Endothelial cell of umbilical vein (primary cell): ENCODE results near the gene PDGFRA. TPM values are rescaled to one million over a fixed set of nuclear protein-coding genes. Genes with fewer than 3 reads are reported as not detected.

ENCODE experiments used
- BruUV-seq: library from RNA; stranded (reverse); fragments of 400-500 nt; replicated peaks from 2 replicates; lab custom pipeline; 2021; lab: Mats Ljungman, UMichigan
- CTCF ChIA-PET: fragments of 300-600, 350-600 bp; sonication (Branson Sonifier 250); formaldehyde crosslinking; loops from one replicate; lab custom pipeline; 2021; ENCODE audit warnings: antibody characterized with exemption, inconsistent platforms; lab: Charles Lee
- POLR2A ChIA-PET: fragments of 300-600, 350-600 bp; sonication (Branson Sonifier 250); formaldehyde crosslinking; loops from one replicate; lab custom pipeline; 2021; ENCODE audit warnings: antibody characterized with exemption, inconsistent platforms; lab: Charles Lee
- DNase-seq: peaks from one replicate; pipeline ENCODE4 v3.0.0-alpha.2; 2011; ENCODE audit warnings: low read depth, low spot score
- FAIRE-seq: peaks from 2 replicates; lab custom pipeline; 2011; peaks lifted over from hg19 to GRCh38; lab: Jason Lieb, UNC
- H2AFZ ChIP-seq: 2 replicates; pipeline ENCODE4 v1.6.0; 2012; ENCODE audit warnings: low read depth, low read length, control low read depth, inconsistent platforms
- H3K27ac ChIP-seq: 2 replicates; pipeline ENCODE4 v1.5.1; 2011; ENCODE audit warnings: low read depth, mild to moderate bottlenecking, control low read depth, low read length, moderate library complexity; ENCODE audit not compliant: insufficient read depth
- H3K27me3 ChIP-seq, 2 experiments: 2 replicates each; pipeline versions ENCODE4 v1.6.0 to v1.6.1; 2011; ENCODE audit warnings: low read length in 2 of 2, mixed read lengths in 1 of 2; ENCODE audit not compliant: control insufficient read depth in 2 of 2, insufficient read depth in 2 of 2
- H3K36me3 ChIP-seq, 2 experiments: 2 replicates in 1 of 2; 3 replicates in 1 of 2; pipeline ENCODE4 v1.5.1; 2011; ENCODE audit warnings: low read length in 2 of 2, mild to moderate bottlenecking in 1 of 2, moderate library complexity in 1 of 2; ENCODE audit not compliant: control insufficient read depth in 2 of 2, insufficient read depth in 2 of 2; ENCODE audit errors: extremely low read depth in 1 of 2
- H3K4me1 ChIP-seq: 3 replicates; pipeline ENCODE4 v1.5.1; 2011; ENCODE audit warnings: mild to moderate bottlenecking, low read length; ENCODE audit not compliant: control insufficient read depth, insufficient read depth; ENCODE audit errors: extremely low read depth
- H3K4me2 ChIP-seq: 2 replicates; pipeline ENCODE4 v1.6.1; 2011; ENCODE audit warnings: low read length, control low read depth, mixed read lengths; ENCODE audit not compliant: insufficient read depth
- H3K4me3 ChIP-seq, 3 experiments: fragments of 200-600 bp in 1 of 3; sonication (generic), shearing (Covaris generic) in 1 of 3; replicated peaks in 1 of 3; 2 replicates each; pipeline ENCODE4 v1.5.1; 2011 to 2016; ENCODE audit warnings: control low read depth in 3 of 3, low read length in 3 of 3, mild to moderate bottlenecking in 2 of 3, inconsistent platforms in 1 of 3, low read depth in 1 of 3, moderate library complexity in 1 of 3; ENCODE audit not compliant: insufficient read depth in 1 of 3
- H3K79me2 ChIP-seq: 2 replicates; pipeline ENCODE4 v1.6.0; 2012; ENCODE audit warnings: low read length, inconsistent platforms; ENCODE audit not compliant: control insufficient read depth, insufficient read depth
- H3K9ac ChIP-seq: replicated peaks from 2 replicates; pipeline ENCODE3; 2011; ENCODE audit warnings: low read length, control low read depth; ENCODE audit not compliant: insufficient read depth; ENCODE audit errors: extremely low read depth
- H3K9me1 ChIP-seq: replicated peaks from 3 replicates; pipeline ENCODE4 v1.6.0; 2011; ENCODE audit warnings: mild to moderate bottlenecking, low read length; ENCODE audit not compliant: control insufficient read depth, insufficient read depth; ENCODE audit errors: extremely low read depth
- H3K9me3 ChIP-seq: replicated peaks from 2 replicates; pipeline ENCODE4 v1.5.1; 2012; ENCODE audit warnings: low read length, inconsistent platforms; ENCODE audit not compliant: control insufficient read depth, insufficient read depth
- H4K20me1 ChIP-seq: replicated peaks from 2 replicates; pipeline ENCODE3; 2011; ENCODE audit warnings: mild to moderate bottlenecking, low read length; ENCODE audit not compliant: control insufficient read depth, insufficient read depth; ENCODE audit errors: extremely low read depth
- CTCF ChIP-seq, 2 donors: IDR thresholded peaks; 1 replicate in 1 of 2; 2 replicates in 1 of 2; pipeline ENCODE4 v1.5.1; 2011; ENCODE audit warnings: low read length in 2 of 2, mild to moderate bottlenecking in 2 of 2, moderate library complexity in 2 of 2, control low read depth in 1 of 2, inconsistent platforms in 1 of 2, low read depth in 1 of 2; ENCODE audit not compliant: insufficient read depth in 1 of 2; ENCODE audit errors: extremely low read depth in 1 of 2
- EZH2 ChIP-seq: IDR thresholded peaks from 2 replicates; pipeline ENCODE4 v1.6.1; 2012; ENCODE audit warnings: borderline replicate concordance, low read depth, mild to moderate bottlenecking, moderate library complexity, low read length, inconsistent platforms; ENCODE audit not compliant: severe bottlenecking
- FOS ChIP-seq: IDR thresholded peaks from 2 replicates; pipeline ENCODE4 v1.6.1; 2011; ENCODE audit warnings: mild to moderate bottlenecking, low read length, moderate library complexity, borderline replicate concordance; ENCODE audit not compliant: insufficient read depth
- GATA2 ChIP-seq: IDR thresholded peaks from 2 replicates; pipeline ENCODE4 v1.7.0; 2011; ENCODE audit warnings: low read depth, mild to moderate bottlenecking, moderate library complexity, mixed read lengths, low read length; ENCODE audit not compliant: insufficient read length, insufficient read depth
- JUN ChIP-seq: IDR thresholded peaks from 2 replicates; pipeline ENCODE4 v1.6.1; 2011; ENCODE audit warnings: borderline replicate concordance, low read depth; ENCODE audit not compliant: insufficient read length, insufficient read depth
- MAX ChIP-seq: IDR thresholded peaks from 2 replicates; pipeline ENCODE4 v1.6.1; 2011; ENCODE audit not compliant: insufficient read depth, insufficient read length
- MYC ChIP-seq: IDR thresholded peaks from one replicate; pipeline ENCODE4 v1.6.1; 2011; ENCODE audit warnings: mild to moderate bottlenecking, low read depth, low read length
- POLR2A ChIP-seq: IDR thresholded peaks from 2 replicates; pipeline ENCODE4 v1.6.1; 2012; ENCODE audit warnings: low read depth, mild to moderate bottlenecking, control low read depth, low read length
- POLR2AphosphoS5 ChIP-seq: IDR thresholded peaks from 2 replicates; pipeline ENCODE4 v1.6.1; 2012; ENCODE audit warnings: low read depth, mild to moderate bottlenecking, control low read depth, low read length, moderate library complexity; ENCODE audit not compliant: insufficient read depth
- dilution Hi-C: fragments of 300-500 bp; cut with MboI; formaldehyde crosslinking; loops from one replicate; pipeline ENCODE4 v1.15.0; 2019; ENCODE audit warnings: low sequenced_read_pairs; ENCODE audit not compliant: extremely low pct_ligation_motif_present
- intact Hi-C: fragments of 100-400 bp; cut with micrococcal nuclease; formaldehyde crosslinking; loops from one replicate; pipeline ENCODE4 v1.10.0; 2022
- polyA plus RNA-seq, 4 experiments: library from polyadenylated mRNA; depleted of rRNA in 3 of 4; stranded (reverse) in 3 of 4; unstranded in 1 of 4; fragments of >200 nt; gene quantifications; 2 replicates each; pipeline versions ENCODE4 v1.2.1 to v1.2.3, GENCODE V29; 2011 to 2012; ENCODE audit warnings: missing spikeins in 1 of 4
- total RNA-seq: library from RNA; stranded (reverse); gene quantifications from 2 replicates; pipeline ENCODE4 v1.2.3, GENCODE V29; 2021

Gene PDGFRA
- total and polyA plus RNA-seq, 2 donors (not counting 3 experiments of a cell fraction or from before 2014, with no cell fraction given): 0.19 to 0.55 TPM

- CTCF ChIA-PET: no interaction called here
Observed at GRCh38 chr4:54268151-54268550, 39.1 kb downstream of the PDGFRA start.

More at GRCh38 chr4:54268151-54268550, 39.1 kb downstream of the PDGFRA start:
- dilution Hi-C loops: no loop called here
- H3K4me1 ChIP-seq: peaks cover 22% of the 10 kb centered on the region
- POLR2A ChIA-PET: no interaction called here
- no peaks in the 10 kb centered on the region for H3K9me3 ChIP-seq
- no peak overlapping the region for H3K4me2 ChIP-seq
- H2AFZ ChIP-seq: no peak overlapping the region
- no peak overlapping the region for H3K4me3 ChIP-seq
- DNase-seq (no peak), FAIRE-seq (no peak)
- H3K27me3 ChIP-seq: peaks cover 7 to 9% of the 10 kb centered on the region in 2 experiments
- H3K79me2 ChIP-seq: no peaks in the 10 kb centered on the region
- no peaks in the 10 kb centered on the region for H4K20me1 ChIP-seq
- intact Hi-C loops: no loop called here
- no peak for TF ChIP-seq POLR2A
- TF ChIP-seq CTCF (IDR thresholded peaks at IDR 0.05; ENCODE audit: extremely low read depth in 1 of 2, insufficient read depth in 1 of 2, low read depth in 1 of 2, low read length in 2 of 2): no peak
- TF ChIP-seq MYC: no peak
- no peak for TF ChIP-seq EZH2
- no peak for TF ChIP-seq POLR2AphosphoS5
- no peak for TF ChIP-seq GATA2
- TF ChIP-seq FOS: no peak
- TF ChIP-seq JUN: no peak
- TF ChIP-seq MAX: no peak
- H3K27ac ChIP-seq: no peak overlapping the region
- no peaks in the 10 kb centered on the region for H3K36me3 ChIP-seq
- H3K9me1 ChIP-seq: no peaks in the 10 kb centered on the region
- H3K9ac ChIP-seq: no peak overlapping the region
- BruUV-seq: no TSS peak
